Nephron progenitor cell (in vitro differentiated cells): ENCODE data around the gene SLC4A8.
"Not testable (repeated sequence)": the region's sequence is repeated elsewhere in the genome, so short reads cannot be mapped to it uniquely, and the experiment has no call there.

Source experiments
- DNase-seq: peaks from one replicate; pipeline ENCODE4 v3.0.0; 2021
- H3K27ac Mint-ChIP-seq: 2 replicates; pipeline ENCODE4 v1.8.0; 2021; ENCODE audit warnings: mild to moderate bottlenecking, moderate library complexity, mixed read lengths
- H3K27me3 Mint-ChIP-seq: 2 replicates; pipeline ENCODE4 v1.8.0; 2021; ENCODE audit warnings: mild to moderate bottlenecking, low read depth, mixed read lengths; ENCODE audit not compliant: poor library complexity
- H3K36me3 Mint-ChIP-seq: 2 replicates; pipeline ENCODE4 v1.8.0; 2021; ENCODE audit warnings: low read depth, mixed read lengths
- H3K4me1 Mint-ChIP-seq: 2 replicates; pipeline ENCODE4 v1.8.0; 2021; ENCODE audit warnings: mixed read lengths
- H3K4me3 Mint-ChIP-seq: 2 replicates; pipeline ENCODE4 v1.8.0; 2021; ENCODE audit warnings: mild to moderate bottlenecking, moderate library complexity, mixed read lengths
- H3K9me3 Mint-ChIP-seq: 2 replicates; pipeline ENCODE4 v1.8.0; 2021; ENCODE audit warnings: mild to moderate bottlenecking, moderate library complexity, mixed read lengths
- TF ChIP-seq, protein P1 (sequence below): fragments of 200-600 bp; sonication (generic); IDR thresholded peaks from 2 replicates; pipeline ENCODE4 v1.5.0; 2021; ENCODE audit warnings: antibody characterized with exemption

The SLC4A8 gene

DNA sequence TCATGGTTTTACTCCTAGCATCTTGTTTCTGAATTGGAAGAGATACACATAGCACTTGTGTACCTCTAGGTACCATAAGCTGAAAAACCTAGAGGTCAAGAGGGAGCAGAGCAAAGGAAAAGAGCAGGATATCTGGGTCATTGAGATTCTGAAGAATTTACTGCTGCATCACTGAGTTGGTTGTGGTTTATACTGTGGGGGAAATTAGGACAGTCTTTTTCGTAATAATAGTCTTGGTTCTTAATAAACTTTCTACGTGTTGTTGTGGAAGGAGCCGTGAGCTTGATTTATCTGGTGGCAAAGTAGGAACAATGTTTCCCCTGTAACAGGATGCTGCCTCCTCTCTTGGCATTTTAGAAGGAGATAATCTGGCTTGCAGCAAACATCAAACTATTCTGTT, 80.2 kb downstream of the SLC4A8 start:
- TF ChIP-seq, protein P1, sequence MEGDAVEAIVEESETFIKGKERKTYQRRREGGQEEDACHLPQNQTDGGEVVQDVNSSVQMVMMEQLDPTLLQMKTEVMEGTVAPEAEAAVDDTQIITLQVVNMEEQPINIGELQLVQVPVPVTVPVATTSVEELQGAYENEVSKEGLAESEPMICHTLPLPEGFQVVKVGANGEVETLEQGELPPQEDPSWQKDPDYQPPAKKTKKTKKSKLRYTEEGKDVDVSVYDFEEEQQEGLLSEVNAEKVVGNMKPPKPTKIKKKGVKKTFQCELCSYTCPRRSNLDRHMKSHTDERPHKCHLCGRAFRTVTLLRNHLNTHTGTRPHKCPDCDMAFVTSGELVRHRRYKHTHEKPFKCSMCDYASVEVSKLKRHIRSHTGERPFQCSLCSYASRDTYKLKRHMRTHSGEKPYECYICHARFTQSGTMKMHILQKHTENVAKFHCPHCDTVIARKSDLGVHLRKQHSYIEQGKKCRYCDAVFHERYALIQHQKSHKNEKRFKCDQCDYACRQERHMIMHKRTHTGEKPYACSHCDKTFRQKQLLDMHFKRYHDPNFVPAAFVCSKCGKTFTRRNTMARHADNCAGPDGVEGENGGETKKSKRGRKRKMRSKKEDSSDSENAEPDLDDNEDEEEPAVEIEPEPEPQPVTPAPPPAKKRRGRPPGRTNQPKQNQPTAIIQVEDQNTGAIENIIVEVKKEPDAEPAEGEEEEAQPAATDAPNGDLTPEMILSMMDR, result no peak
- no peak overlapping the region for H3K4me3 Mint-ChIP-seq
- H3K9me3 Mint-ChIP-seq, result no peaks in the 10 kb centered on the region
- no peaks in the 10 kb centered on the region for H3K4me1 Mint-ChIP-seq
- H3K27ac Mint-ChIP-seq, result no peak overlapping the region
- no peak for DNase-seq
- no peaks in the 10 kb centered on the region for H3K36me3 Mint-ChIP-seq
- H3K27me3 Mint-ChIP-seq, result peaks cover 9% of the 10 kb centered on the region

DNA sequence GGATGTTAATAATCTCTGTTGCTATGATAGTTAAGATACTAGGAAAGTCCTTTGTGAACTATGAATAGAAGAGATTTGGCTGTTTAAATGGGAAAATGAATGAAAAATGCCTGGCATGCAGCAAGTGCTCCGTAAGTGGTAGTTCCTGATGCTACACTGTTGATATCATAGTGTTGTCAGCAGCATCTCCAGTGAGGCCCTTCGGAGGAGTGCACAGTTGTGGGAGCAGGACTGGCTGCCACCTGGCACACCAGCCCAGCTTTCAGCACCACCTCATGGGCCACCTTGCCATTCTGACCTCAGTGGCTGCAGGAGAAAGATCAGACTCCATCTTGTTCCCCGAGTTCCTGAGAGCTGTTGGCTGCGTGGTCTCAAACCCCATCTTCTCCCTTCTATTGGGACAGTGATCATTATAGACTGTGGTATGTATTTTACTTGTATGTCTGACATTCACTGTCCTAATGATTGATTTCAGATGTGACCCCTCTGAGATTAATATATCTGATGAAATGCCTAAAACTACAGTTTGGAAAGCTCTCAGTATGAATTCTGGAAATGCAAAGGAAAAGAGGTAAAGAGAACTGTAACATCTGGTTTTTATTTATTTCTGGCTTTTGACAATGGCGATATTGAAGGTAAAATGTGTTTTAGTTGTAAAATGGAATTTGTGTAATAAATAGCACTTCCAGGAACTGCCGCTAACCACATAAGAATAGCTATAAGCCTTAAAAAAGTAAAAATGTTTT, 80.9 kb downstream of the SLC4A8 start:
- no peaks in the 10 kb centered on the region for H3K9me3 Mint-ChIP-seq
- H3K27me3 Mint-ChIP-seq, result peaks cover 9% of the 10 kb centered on the region
- H3K27ac Mint-ChIP-seq, result no peak overlapping the region
- no peaks in the 10 kb centered on the region for H3K4me1 Mint-ChIP-seq
- H3K4me3 Mint-ChIP-seq, result no peak overlapping the region
- no peaks in the 10 kb centered on the region for H3K36me3 Mint-ChIP-seq
- TF ChIP-seq, protein P1, result no peak
- DNase-seq, result no peak

DNA sequence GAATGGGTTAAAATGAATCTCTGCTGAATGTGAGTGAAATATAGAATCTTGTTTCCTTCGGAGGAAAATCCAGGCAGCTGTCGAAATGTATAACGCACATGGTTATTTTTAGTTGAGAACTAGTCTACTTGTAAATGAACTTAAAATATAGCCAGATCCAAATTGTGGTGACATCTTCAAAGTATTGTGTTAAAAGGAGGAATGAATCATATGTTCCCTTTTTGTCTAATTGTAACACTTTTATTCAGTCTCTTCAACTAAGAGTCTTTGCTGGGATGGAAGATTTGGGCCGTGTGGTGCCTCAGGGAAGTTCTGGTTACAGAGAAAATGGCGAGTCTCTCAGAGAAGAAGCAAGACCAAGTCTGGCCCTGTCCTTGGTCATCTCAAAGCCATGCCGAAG, 82.5 kb downstream of the SLC4A8 start:
- H3K27me3 Mint-ChIP-seq, result peaks cover 6% of the 10 kb centered on the region
- TF ChIP-seq, protein P1, result no peak
- H3K27ac Mint-ChIP-seq, result no peak overlapping the region
- DNase-seq, result no peak
- no peaks in the 10 kb centered on the region for H3K4me1 Mint-ChIP-seq
- H3K4me3 Mint-ChIP-seq, result no peak overlapping the region
- H3K9me3 Mint-ChIP-seq, result no peaks in the 10 kb centered on the region
- no peaks in the 10 kb centered on the region for H3K36me3 Mint-ChIP-seq

GRCh38 chr12:51508285-51508684, 83.7 kb downstream of the SLC4A8 start:
- TF ChIP-seq, protein P1, result no peak
- no peak overlapping the region for H3K4me3 Mint-ChIP-seq
- DNase-seq, result no peak
- H3K36me3 Mint-ChIP-seq, result no peaks in the 10 kb centered on the region
- peaks cover 4% of the 10 kb centered on the region for H3K27me3 Mint-ChIP-seq
- H3K9me3 Mint-ChIP-seq, result no peaks in the 10 kb centered on the region
- H3K4me1 Mint-ChIP-seq, result no peaks in the 10 kb centered on the region
- H3K27ac Mint-ChIP-seq, result no peak overlapping the region

GRCh38 chr12:51511546-51512260, 87.1 kb downstream of the SLC4A8 start:
- Mint-ChIP-seq H3K36me3 (no peaks in the 10 kb centered on the region), H3K27ac (no peak overlapping the region), H3K27me3 (peaks cover 11% of the 10 kb centered on the region), H3K9me3 (no peaks in the 10 kb centered on the region), H3K4me3 (no peak overlapping the region), H3K4me1 (peaks cover 4% of the 10 kb centered on the region)
- DNase-seq, result no peak
- TF ChIP-seq, protein P1, result no peak

DNA sequence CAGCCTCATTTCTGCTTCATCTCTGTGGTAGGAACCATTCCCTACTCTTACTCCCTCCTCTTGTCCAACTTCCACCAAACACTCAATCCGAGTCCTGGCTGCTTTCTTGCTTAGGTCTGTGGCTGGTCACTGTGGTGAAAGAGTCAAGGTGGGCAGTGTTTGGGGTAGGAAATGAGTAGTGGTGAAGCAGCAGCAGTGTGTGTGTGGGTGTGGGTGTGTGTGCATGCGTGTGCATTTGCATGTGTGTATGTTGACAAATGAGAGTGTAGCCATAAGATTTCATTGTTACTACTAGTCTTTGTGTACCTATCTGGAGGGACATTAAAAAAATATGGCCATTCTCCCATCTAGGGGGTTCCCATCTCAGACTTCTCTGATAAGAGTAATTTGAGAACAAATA, 87.8 kb downstream of the SLC4A8 start:
- Mint-ChIP-seq H3K36me3 (no peaks in the 10 kb centered on the region), H3K4me1 (peaks cover 4% of the 10 kb centered on the region), H3K27me3 (peaks cover 11% of the 10 kb centered on the region), H3K4me3 (no peak overlapping the region), H3K27ac (no peak overlapping the region), H3K9me3 (no peaks in the 10 kb centered on the region)
- no peak for DNase-seq
- TF ChIP-seq, protein P1, result no peak

DNA sequence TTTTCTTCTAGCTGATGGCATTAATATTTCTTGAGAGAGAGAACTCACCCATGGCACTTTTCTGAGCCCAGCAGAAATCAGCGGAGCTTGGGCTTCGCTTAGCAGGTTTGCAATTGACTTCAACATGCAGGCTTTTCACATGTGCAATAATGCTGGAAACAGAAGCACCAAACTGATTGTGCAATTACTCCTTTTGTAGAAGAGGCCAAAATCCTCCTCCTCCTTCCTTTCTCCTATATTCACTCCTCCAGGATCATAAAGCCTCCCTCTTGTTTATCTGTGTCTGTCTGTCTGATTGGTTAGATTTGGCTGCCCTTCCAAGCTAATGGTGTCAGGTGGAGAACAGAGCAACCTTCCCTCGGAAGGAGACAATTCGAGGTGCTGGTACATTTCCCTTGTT, 90.4 kb downstream of the SLC4A8 start:
- DNase-seq, H3K4me3 Mint-ChIP-seq, H3K36me3 Mint-ChIP-seq, H3K4me1 Mint-ChIP-seq, H3K27ac Mint-ChIP-seq, H3K9me3 Mint-ChIP-seq: not testable (repeated sequence)
- peaks cover 13% of the 10 kb centered on the region for H3K27me3 Mint-ChIP-seq
